Measurements from ENCODE around the gene SLC25A34. TPM values are rescaled to one million over a fixed set of nuclear protein-coding genes. Genes with fewer than 3 reads are reported as not detected.

Gene SLC25A34
- polyA plus RNA-seq, 1 of the 3 experiments (the other 2 are of a cell fraction), result 1.4 TPM

GRCh38 chr1:15736892-15737261 is 819 bp downstream of the SLC25A34 start:
- Histone ChIP-seq H3K4me2 (no peak overlapping the region), H3K4me1 (ENCODE audit: control insufficient read depth in 1 of 2, insufficient read depth in 2 of 2, low read depth in 1 of 2, low read length in 1 of 2) (peaks cover 0 to 43% of the 10 kb centered on the region in 2 experiments; a peak in 1 of 4 replicates), H3K79me2 (ENCODE audit: insufficient read depth) (no peaks in the 10 kb centered on the region), H3K27me3 (ENCODE audit: insufficient read depth) (no peaks in the 10 kb centered on the region), H3K4me3 (ENCODE audit: low read depth in 2 of 2, low read length in 1 of 2) (no peak overlapping the region), H3F3A (replicated peaks; ENCODE audit: insufficient read depth) (no peaks in the 10 kb centered on the region), H3K9me2 (no peaks in the 10 kb centered on the region), H3K36me3 (replicated peaks in 1 of 2; ENCODE audit: control insufficient read depth in 1 of 2, insufficient read depth in 2 of 2, low read length in 1 of 2) (peaks cover 0 to 25% of the 10 kb centered on the region in 2 experiments), H3K9ac (no peak overlapping the region), H4K20me1 (ENCODE audit: insufficient read depth) (no peaks in the 10 kb centered on the region), H2AFZ (ENCODE audit: low read depth) (no peak overlapping the region), H3K9me3 (no peaks in the 10 kb centered on the region), H3K27ac (ENCODE audit: low read depth in 2 of 2, low read length in 1 of 2) (no peak overlapping the region; a peak in 1 of 4 replicates)
- CTCF ChIA-PET, result interaction anchor here (2.9 kb wide), 1 partner anchor 142 kb away, joined by 10 read pairs; no protein-coding TSS in a partner anchor
- no peak for DNase-seq
- TF ChIP-seq IRF3 (IDR thresholded peaks at IDR 0.05; ENCODE audit: low read depth, low read length) (no peak), ELF1 (IDR thresholded peaks at IDR 0.05) (no peak), TEAD4 (IDR thresholded peaks at IDR 0.05; ENCODE audit: borderline replicate concordance, insufficient read depth) (no peak), RXRA (IDR thresholded peaks at IDR 0.05; ENCODE audit: borderline replicate concordance, low read depth) (no peak), POLR2AphosphoS5 (IDR thresholded peaks at IDR 0.05; ENCODE audit: low read depth, low read length) (no peak), YY1 (IDR thresholded peaks at IDR 0.05; ENCODE audit: low read depth) (no peak), EP300 (IDR thresholded peaks at IDR 0.05; ENCODE audit: borderline replicate concordance in 1 of 2, low read depth in 1 of 2, low read length in 1 of 2) (no peak), NRF1 (IDR thresholded peaks at IDR 0.05; ENCODE audit: low read depth, low read length) (no peak), JUND (IDR thresholded peaks at IDR 0.05) (no peak), FOXJ3 (CRISPR knock-in tag; IDR thresholded peaks at IDR 0.05) (no peak), RFX5 (IDR thresholded peaks at IDR 0.05; ENCODE audit: low read length) (no peak), TAF1 (IDR thresholded peaks at IDR 0.05; ENCODE audit: borderline replicate concordance, low read depth, low read length) (no peak)
- TF ChIP-seq, protein P1, sequence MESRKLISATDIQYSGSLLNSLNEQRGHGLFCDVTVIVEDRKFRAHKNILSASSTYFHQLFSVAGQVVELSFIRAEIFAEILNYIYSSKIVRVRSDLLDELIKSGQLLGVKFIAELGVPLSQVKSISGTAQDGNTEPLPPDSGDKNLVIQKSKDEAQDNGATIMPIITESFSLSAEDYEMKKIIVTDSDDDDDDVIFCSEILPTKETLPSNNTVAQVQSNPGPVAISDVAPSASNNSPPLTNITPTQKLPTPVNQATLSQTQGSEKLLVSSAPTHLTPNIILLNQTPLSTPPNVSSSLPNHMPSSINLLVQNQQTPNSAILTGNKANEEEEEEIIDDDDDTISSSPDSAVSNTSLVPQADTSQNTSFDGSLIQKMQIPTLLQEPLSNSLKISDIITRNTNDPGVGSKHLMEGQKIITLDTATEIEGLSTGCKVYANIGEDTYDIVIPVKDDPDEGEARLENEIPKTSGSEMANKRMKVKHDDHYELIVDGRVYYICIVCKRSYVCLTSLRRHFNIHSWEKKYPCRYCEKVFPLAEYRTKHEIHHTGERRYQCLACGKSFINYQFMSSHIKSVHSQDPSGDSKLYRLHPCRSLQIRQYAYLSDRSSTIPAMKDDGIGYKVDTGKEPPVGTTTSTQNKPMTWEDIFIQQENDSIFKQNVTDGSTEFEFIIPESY (IDR thresholded peaks at IDR 0.05; ENCODE audit: borderline replicate concordance, low read depth), result no peak
- TF ChIP-seq, protein P2, sequence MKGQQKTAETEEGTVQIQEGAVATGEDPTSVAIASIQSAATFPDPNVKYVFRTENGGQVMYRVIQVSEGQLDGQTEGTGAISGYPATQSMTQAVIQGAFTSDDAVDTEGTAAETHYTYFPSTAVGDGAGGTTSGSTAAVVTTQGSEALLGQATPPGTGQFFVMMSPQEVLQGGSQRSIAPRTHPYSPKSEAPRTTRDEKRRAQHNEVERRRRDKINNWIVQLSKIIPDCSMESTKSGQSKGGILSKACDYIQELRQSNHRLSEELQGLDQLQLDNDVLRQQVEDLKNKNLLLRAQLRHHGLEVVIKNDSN (IDR thresholded peaks at IDR 0.05; ENCODE audit: borderline replicate concordance, low read depth), result no peak
- TF ChIP-seq, protein P3, sequence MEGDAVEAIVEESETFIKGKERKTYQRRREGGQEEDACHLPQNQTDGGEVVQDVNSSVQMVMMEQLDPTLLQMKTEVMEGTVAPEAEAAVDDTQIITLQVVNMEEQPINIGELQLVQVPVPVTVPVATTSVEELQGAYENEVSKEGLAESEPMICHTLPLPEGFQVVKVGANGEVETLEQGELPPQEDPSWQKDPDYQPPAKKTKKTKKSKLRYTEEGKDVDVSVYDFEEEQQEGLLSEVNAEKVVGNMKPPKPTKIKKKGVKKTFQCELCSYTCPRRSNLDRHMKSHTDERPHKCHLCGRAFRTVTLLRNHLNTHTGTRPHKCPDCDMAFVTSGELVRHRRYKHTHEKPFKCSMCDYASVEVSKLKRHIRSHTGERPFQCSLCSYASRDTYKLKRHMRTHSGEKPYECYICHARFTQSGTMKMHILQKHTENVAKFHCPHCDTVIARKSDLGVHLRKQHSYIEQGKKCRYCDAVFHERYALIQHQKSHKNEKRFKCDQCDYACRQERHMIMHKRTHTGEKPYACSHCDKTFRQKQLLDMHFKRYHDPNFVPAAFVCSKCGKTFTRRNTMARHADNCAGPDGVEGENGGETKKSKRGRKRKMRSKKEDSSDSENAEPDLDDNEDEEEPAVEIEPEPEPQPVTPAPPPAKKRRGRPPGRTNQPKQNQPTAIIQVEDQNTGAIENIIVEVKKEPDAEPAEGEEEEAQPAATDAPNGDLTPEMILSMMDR (IDR thresholded peaks at IDR 0.05), result no peak
- TF ChIP-seq, protein P4, sequence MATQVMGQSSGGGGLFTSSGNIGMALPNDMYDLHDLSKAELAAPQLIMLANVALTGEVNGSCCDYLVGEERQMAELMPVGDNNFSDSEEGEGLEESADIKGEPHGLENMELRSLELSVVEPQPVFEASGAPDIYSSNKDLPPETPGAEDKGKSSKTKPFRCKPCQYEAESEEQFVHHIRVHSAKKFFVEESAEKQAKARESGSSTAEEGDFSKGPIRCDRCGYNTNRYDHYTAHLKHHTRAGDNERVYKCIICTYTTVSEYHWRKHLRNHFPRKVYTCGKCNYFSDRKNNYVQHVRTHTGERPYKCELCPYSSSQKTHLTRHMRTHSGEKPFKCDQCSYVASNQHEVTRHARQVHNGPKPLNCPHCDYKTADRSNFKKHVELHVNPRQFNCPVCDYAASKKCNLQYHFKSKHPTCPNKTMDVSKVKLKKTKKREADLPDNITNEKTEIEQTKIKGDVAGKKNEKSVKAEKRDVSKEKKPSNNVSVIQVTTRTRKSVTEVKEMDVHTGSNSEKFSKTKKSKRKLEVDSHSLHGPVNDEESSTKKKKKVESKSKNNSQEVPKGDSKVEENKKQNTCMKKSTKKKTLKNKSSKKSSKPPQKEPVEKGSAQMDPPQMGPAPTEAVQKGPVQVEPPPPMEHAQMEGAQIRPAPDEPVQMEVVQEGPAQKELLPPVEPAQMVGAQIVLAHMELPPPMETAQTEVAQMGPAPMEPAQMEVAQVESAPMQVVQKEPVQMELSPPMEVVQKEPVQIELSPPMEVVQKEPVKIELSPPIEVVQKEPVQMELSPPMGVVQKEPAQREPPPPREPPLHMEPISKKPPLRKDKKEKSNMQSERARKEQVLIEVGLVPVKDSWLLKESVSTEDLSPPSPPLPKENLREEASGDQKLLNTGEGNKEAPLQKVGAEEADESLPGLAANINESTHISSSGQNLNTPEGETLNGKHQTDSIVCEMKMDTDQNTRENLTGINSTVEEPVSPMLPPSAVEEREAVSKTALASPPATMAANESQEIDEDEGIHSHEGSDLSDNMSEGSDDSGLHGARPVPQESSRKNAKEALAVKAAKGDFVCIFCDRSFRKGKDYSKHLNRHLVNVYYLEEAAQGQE (IDR thresholded peaks at IDR 0.05; ENCODE audit: low read depth, low read length), result no peak
- WGBS (ENCODE audit: low lambda C conversion rate), result 92% methylated on average over 6 of the region's 6 CpGs
- POLR2A ChIA-PET, result no interaction called here

Data from SK-N-SH (cell line).